GM18520 (cell line): ENCODE results near the gene CHAMP1.

Experiments
- ATAC-seq: cut with Tn5 transposase; IDR thresholded peaks from one replicate; pipeline ENCODE4 v1.9.1; 2021; ENCODE audit not compliant: unreplicated experiment

The CHAMP1 gene

GRCh38 chr13:114299604-114300305 is 14.5 kb upstream of the CHAMP1 start:
- no peak for ATAC-seq

GRCh38 chr13:114303700-114304327 is 10.5 kb upstream of the CHAMP1 start:
- ATAC-seq, result no peak

DNA sequence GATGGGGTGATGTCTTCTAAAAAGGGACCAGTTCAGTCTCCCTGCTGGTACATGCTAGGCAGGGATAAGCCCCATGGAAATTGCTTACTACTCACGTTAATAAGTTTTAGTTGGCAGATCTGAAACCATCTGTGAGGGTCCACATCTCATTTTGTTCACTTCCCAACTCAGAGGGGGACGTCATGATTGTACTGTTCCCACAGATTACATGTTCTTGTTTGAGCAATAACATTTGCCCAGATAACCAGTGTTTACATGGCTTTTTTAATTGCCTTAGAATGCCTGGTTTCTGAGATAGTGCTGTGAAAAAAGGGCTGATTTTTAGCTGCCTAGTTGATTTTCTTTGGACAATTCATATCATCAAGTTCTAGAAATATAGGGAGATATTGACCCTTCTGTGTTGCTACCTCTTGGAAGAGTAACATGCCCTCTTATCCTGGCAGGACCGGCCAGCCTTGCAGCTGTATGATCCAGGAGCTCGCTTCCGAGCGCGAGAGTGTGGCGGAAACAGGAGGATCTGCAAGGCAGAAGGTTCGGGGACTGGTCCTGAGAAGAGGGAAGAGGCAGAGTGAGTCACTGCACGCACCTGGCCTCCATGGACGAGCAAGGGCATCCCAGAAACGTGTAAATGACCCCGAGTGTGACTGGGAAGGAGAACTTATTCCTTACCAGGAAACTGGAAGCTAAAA is 9.8 kb upstream of the CHAMP1 start:
- ATAC-seq, result no peak

DNA sequence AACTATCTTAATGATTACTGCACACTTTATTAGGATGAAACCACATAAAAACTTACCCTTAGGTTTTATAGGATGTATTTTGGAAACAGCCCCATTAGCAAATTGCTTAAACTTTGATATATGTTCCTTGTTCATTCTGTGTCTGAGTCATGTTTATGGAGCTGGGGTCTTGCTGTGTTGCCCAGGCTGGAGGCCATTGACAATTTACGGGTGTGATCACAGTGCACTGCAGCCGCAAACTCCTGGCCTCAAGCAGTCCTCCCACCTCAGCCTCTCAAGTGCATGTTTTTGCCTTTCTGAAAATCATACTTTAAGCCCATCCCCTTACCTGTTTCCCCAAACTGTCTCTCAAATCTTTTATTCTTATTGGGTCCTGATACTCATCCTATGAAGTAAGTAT is 5.2 kb upstream of the CHAMP1 start:
- no peak for ATAC-seq

GRCh38 chr13:114309806-114310410 is 4.4 kb upstream of the CHAMP1 start:
- ATAC-seq, result no peak

- no peak for ATAC-seq
Measured at GRCh38 chr13:114310956-114311355, 3.3 kb upstream of the CHAMP1 start.

- no peak for ATAC-seq
Measured at GRCh38 chr13:114311387-114311786, 2.9 kb upstream of the CHAMP1 start.

- ATAC-seq, result no peak
Measured at GRCh38 chr13:114311908-114312307, 2.4 kb upstream of the CHAMP1 start.

- no peak for ATAC-seq
Measured at GRCh38 chr13:114313061-114313860, 1.0 kb upstream of the CHAMP1 start.

GRCh38 chr13:114315074-114315785 is 927 bp downstream of the CHAMP1 start:
- ATAC-seq, result no peak

DNA sequence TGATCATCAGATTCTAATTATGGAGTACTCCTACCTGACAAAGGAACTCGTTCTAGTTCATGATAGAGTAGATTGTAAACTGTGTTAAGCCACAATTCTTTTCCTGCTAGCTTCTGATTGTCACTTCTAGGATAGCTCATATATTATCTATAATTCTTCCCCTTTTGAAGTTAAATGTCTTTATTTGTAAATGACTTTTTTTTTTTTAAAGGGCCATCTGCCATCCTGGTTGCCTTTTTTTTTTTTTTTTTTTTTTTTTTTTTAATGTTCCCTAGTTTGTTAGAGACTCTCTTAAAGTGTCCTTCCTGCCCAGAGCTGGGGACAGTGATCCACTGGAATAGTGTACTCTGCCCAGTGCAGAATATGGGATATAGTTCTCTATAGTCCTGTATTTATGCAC is 4.3 kb downstream of the CHAMP1 start:
- ATAC-seq, result no peak

- ATAC-seq, result no peak
Measured at GRCh38 chr13:114319441-114319913, 5.2 kb downstream of the CHAMP1 start.

- no peak for ATAC-seq
Measured at GRCh38 chr13:114320065-114320464, 5.8 kb downstream of the CHAMP1 start.

DNA sequence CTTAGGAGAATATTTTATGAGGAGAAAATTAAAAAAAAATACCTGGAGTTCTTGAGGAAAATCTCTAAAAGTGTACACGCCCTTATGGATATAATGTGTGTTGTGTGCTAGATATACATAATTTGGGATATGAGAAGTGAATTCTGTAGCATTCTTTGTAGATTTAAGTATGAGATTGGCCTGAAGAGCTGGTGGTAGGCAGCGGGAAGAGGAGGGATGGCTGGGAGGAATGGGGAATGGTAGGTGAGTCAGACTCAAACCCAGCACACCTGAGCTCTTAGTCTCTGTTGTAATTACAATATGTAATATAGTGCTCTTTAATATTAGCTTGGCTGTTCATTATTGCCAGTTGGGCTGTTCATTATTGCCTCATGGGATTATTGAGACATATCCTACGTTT is 7.0 kb downstream of the CHAMP1 start:
- no peak for ATAC-seq

- no peak for ATAC-seq
Measured at GRCh38 chr13:114323349-114323748, 9.0 kb downstream of the CHAMP1 start.

DNA sequence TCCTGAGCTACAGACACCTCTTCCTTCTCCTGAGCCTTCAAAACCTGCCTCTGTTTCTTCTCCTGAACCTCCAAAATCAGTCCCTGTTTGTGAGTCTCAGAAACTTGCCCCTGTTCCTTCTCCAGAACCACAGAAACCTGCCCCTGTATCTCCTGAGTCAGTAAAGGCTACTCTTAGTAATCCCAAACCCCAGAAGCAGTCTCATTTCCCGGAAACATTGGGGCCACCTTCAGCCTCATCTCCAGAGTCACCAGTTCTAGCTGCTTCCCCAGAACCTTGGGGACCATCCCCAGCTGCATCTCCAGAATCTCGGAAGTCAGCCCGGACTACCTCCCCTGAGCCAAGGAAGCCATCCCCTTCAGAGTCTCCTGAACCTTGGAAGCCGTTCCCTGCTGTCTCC is 10.0 kb downstream of the CHAMP1 start:
- ATAC-seq, result no peak

GRCh38 chr13:114325729-114326128 is 11.4 kb downstream of the CHAMP1 start:
- ATAC-seq, result no peak

DNA sequence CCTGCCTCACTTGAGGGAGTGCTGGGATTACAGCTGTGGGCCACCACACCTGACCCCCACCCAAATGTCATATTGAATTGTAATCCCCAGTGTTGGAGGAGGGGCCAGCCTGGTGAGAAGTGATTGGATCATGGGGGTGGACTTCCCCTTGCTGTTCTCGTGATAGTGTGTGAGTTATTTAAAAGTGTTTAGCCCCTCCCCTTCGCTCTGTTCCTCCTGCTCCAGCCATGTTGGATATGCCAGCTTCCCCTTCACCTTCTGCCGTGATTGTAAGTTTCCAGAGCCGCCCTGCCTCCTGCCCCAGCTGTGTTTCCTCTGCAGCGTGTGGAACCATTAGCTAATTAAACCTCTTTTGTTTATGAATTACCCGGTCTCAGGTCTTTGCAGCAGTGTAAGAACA is 13.7 kb downstream of the CHAMP1 start:
- ATAC-seq, result no peak

GRCh38 chr13:114328595-114328994 is 14.3 kb downstream of the CHAMP1 start:
- no peak for ATAC-seq

DNA sequence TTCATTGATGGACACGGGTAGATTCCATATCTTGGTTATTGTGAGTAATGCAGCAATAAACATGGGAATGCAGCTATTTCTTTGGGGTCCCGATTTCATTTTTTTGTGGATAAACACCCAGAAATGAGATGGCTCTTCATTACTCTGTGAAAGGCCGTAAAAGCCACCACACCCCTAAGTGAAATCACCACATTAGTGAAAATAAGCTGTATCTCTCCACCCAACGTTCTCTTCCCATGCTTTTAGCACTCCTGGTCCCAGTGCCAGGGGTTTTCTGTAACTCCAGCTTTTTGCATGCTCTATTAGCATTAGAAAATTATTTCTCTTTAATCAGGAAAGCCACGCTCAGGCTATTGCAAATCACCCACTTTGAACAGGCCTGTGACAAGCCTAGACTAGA is 15.8 kb downstream of the CHAMP1 start:
- ATAC-seq, result no peak
